Ishikawa (cell line): ENCODE results near the gene CEND1.

ENCODE experiments used
- CREB1 ChIP-seq: IDR thresholded peaks from 2 replicates; pipeline ENCODE4 v1.6.1; 2012; ENCODE audit warnings: low read depth
- EP300 ChIP-seq: IDR thresholded peaks from 2 replicates; pipeline ENCODE4 v1.6.1; 2012; ENCODE audit warnings: borderline replicate concordance
- RAD21 ChIP-seq: IDR thresholded peaks from 2 replicates; pipeline ENCODE4 v1.6.1; 2012; ENCODE audit warnings: low read depth
- YY1 ChIP-seq: IDR thresholded peaks from 2 replicates; pipeline ENCODE4 v1.6.1; 2012; ENCODE audit warnings: low read depth
- TF ChIP-seq, protein P1 (sequence below): IDR thresholded peaks from 2 replicates; pipeline ENCODE4 v1.6.1; 2012

DNA sequence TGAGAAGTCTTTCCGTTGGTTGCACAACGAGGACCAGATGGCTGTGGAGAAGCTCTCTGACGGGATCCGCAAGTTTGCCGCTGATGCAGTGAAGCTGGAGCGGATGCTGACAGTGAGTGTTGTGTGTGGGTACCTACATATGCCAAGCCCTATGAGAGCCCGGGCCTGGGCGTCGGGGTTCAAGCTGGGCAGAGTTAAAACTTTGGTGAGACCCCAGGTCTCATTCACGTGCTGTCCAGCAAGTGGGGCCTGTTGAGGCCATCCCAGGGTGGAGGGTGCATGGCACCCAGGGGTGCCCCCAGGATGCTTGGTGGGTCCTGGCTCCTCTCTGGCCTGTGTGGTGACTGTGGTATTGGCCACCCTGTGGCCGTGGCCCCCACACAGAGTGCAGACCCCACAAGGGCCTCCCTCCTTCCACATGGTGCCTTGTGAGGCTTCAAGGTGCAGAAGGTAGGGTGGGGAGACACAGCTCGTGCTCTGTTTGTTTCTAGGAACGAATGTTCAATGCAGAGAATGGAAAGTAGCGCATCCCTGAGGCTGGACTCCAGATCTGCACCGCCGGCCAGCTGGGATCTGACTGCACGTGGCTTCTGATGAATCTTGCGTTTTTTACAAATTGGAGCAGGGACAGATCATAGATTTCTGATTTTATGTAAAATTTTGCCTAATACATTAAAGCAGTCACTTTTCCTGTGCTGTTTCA, 25.4 kb downstream of the CEND1 start:
- TF ChIP-seq, protein P1, sequence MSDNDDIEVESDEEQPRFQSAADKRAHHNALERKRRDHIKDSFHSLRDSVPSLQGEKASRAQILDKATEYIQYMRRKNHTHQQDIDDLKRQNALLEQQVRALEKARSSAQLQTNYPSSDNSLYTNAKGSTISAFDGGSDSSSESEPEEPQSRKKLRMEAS: no peak
- TF ChIP-seq YY1 (no peak), EP300 (no peak), CREB1 (no peak), RAD21 (no peak)
